HepG2 (cell line): Measurements from ENCODE around the gene SEMA3B. TPM values are rescaled to one million over a fixed set of nuclear protein-coding genes. Genes with fewer than 3 reads are reported as not detected.

Source experiments
- ATF7-NPFF ChIP-seq: sonication (generic); formaldehyde crosslinking; IDR thresholded peaks from 2 replicates; pipeline ENCODE4 v1.8.1; 2023; ENCODE audit warnings: mild to moderate bottlenecking, low read depth, missing genetic modification reagents, moderate library complexity
- CAMTA2 ChIP-seq: sonication (generic); formaldehyde crosslinking; IDR thresholded peaks from 2 replicates; pipeline ENCODE4 v1.4.0; 2020; ENCODE audit warnings: mild to moderate bottlenecking, missing genetic modification reagents, borderline replicate concordance
- EHMT2 ChIP-seq: fragments of 200-600 bp; sonication (generic); IDR thresholded peaks from 2 replicates; pipeline ENCODE4 v1.7.0; 2017; ENCODE audit warnings: antibody characterized with exemption, low read depth, low read length, borderline replicate concordance
- ELF3 ChIP-seq: IDR thresholded peaks from 2 replicates; pipeline ENCODE4 v1.6.1; 2016; ENCODE audit warnings: missing genetic modification reagents, missing compliant biosample characterization
- FOSL2 ChIP-seq: sonication (generic); formaldehyde crosslinking; IDR thresholded peaks from 2 replicates; pipeline ENCODE4 v1.4.0; 2020; ENCODE audit warnings: missing genetic modification reagents
- FOXO1 ChIP-seq: sonication (generic); formaldehyde crosslinking; IDR thresholded peaks from 2 replicates; pipeline ENCODE4 v1.4.0; 2020; ENCODE audit warnings: missing genetic modification reagents
- KLF15 ChIP-seq: sonication (generic); formaldehyde crosslinking; IDR thresholded peaks from 2 replicates; pipeline ENCODE4 v1.8.1; 2023; ENCODE audit warnings: borderline replicate concordance, mild to moderate bottlenecking, inconsistent platforms, missing genetic modification reagents, mixed read lengths
- NBN ChIP-seq: fragments of 450-650 bp; conservative IDR thresholded peaks from 2 replicates; pipeline ENCODE4 v1.6.1; 2017
- PITX1 ChIP-seq: sonication (generic); formaldehyde crosslinking; IDR thresholded peaks from 2 replicates; pipeline ENCODE4 v1.5.1; 2020; ENCODE audit warnings: mild to moderate bottlenecking, missing genetic modification reagents
- ZNF235 ChIP-seq: sonication (generic); formaldehyde crosslinking; IDR thresholded peaks from 2 replicates; pipeline ENCODE4 v1.8.1; 2023; ENCODE audit warnings: mild to moderate bottlenecking, missing genetic modification reagents, borderline replicate concordance
- ZNF350 ChIP-seq: sonication (generic); formaldehyde crosslinking; IDR thresholded peaks from 2 replicates; pipeline ENCODE4 v1.4.0; 2020; ENCODE audit warnings: mild to moderate bottlenecking, low read depth, missing genetic modification reagents, borderline replicate concordance
- ZNF724P ChIP-seq: sonication (generic); formaldehyde crosslinking; IDR thresholded peaks from 2 replicates; pipeline ENCODE4 v1.8.0; 2022; ENCODE audit warnings: missing genetic modification reagents, borderline replicate concordance
- ZNF780A ChIP-seq: sonication (generic); formaldehyde crosslinking; IDR thresholded peaks from 2 replicates; pipeline ENCODE4 v1.8.0; 2022; ENCODE audit warnings: mild to moderate bottlenecking, missing genetic modification reagents, moderate library complexity
- ZSCAN31 ChIP-seq: sonication (generic); formaldehyde crosslinking; IDR thresholded peaks from 2 replicates; pipeline ENCODE4 v1.5.0; 2020; ENCODE audit warnings: low read depth, mild to moderate bottlenecking, missing genetic modification reagents
- polyA plus RNA-seq, 8 experiments: library from polyadenylated mRNA; depleted of rRNA in 3 of 8; stranded (reverse) in 7 of 8; unstranded in 1 of 8; fragments of >200 nt; fragmentation: Illumina TruSeq in 4 of 8; extraction: Trizol in 4 of 8; gene quantifications; 2 replicates each; pipeline versions ENCODE4 v1.2.1 to v1.2.3, GENCODE V29; 2011 to 2016; ENCODE audit warnings: low read depth in 4 of 8, missing spikeins in 1 of 8, mixed read lengths in 1 of 8; ENCODE audit not compliant: insufficient read depth in 1 of 8
- total RNA-seq, 5 experiments: library from RNA; depleted of rRNA; stranded (reverse); fragments of >200 nt; fragmentation: Illumina TruSeq; extraction: Trizol; gene quantifications; 2 replicates each; pipeline ENCODE4 v1.2.3, GENCODE V29; 2016; ENCODE audit warnings: low read depth in 1 of 5
- TF ChIP-seq, protein P1 (sequence below): sonication (generic); formaldehyde crosslinking; IDR thresholded peaks from 2 replicates; pipeline ENCODE4 v1.9.0; 2022; ENCODE audit warnings: low read depth, missing genetic modification reagents
- TF ChIP-seq, protein P2 (sequence below): sonication (generic); formaldehyde crosslinking; conservative IDR thresholded peaks from 2 replicates; pipeline ENCODE4 v1.4.0; 2020; ENCODE audit warnings: mild to moderate bottlenecking, missing genetic modification reagents, moderate library complexity
- TF ChIP-seq, protein P3 (sequence below): sonication (generic); formaldehyde crosslinking; IDR thresholded peaks from 2 replicates; pipeline ENCODE4 v1.8.1; 2022; ENCODE audit warnings: low read depth, mild to moderate bottlenecking, missing genetic modification reagents
- TF ChIP-seq, protein P4 (sequence below): sonication (generic); formaldehyde crosslinking; IDR thresholded peaks from 2 replicates; pipeline ENCODE4 v1.9.0; 2022; ENCODE audit warnings: missing genetic modification reagents, mild to moderate bottlenecking, borderline replicate concordance

Gene SEMA3B
- total and polyA plus RNA-seq, 2 of the 13 experiments (the other 11 are each of a cell fraction or from before 2014, with no cell fraction given), result 93.2 to 158 TPM

DNA sequence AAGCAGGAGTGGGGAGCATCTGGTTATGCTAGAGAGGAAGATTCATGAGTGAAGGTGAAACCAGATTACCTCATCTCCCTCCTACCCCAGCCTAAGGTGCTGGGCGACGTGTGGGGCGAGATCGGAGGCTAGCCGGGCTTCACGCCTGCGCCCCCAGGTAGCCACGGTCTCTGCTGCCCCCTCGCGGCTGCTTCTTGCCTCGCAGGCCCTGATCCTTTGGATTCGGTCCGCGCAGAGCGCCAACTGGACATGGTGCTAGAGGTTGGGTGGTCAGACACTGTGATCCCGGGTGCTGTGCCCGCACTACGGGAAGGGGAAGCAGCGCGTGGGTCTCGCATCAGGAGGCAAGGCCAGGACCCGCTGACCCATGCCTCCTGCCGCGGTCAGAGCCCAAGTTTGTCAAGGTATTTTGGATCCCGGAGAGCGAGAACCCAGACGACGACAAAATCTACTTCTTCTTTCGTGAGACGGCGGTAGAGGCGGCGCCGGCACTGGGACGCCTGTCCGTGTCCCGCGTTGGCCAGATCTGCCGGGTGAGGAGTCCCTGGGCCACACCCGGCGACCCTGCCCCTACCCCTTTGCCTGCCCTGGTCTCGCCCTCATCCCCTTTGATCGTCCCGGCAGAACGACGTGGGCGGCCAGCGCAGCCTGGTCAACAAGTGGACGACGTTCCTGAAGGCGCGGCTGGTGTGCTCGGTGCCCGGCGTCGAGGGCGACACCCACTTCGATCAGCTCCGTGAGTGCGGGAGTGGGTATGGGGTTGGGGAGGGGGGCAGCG, 4.2 kb downstream of the SEMA3B start (continued):
- TF ChIP-seq, protein P1, sequence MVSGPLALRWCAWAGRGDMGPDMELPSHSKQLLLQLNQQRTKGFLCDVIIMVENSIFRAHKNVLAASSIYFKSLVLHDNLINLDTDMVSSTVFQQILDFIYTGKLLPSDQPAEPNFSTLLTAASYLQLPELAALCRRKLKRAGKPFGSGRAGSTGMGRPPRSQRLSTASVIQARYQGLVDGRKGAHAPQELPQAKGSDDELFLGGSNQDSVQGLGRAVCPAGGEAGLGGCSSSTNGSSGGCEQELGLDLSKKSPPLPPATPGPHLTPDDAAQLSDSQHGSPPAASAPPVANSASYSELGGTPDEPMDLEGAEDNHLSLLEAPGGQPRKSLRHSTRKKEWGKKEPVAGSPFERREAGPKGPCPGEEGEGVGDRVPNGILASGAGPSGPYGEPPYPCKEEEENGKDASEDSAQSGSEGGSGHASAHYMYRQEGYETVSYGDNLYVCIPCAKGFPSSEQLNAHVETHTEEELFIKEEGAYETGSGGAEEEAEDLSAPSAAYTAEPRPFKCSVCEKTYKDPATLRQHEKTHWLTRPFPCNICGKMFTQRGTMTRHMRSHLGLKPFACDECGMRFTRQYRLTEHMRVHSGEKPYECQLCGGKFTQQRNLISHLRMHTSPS (CRISPR knock-in tag), result 0 out of 2 replicates have a peak, but pooled peaks have one; percentile 44
- TF ChIP-seq, protein P2, sequence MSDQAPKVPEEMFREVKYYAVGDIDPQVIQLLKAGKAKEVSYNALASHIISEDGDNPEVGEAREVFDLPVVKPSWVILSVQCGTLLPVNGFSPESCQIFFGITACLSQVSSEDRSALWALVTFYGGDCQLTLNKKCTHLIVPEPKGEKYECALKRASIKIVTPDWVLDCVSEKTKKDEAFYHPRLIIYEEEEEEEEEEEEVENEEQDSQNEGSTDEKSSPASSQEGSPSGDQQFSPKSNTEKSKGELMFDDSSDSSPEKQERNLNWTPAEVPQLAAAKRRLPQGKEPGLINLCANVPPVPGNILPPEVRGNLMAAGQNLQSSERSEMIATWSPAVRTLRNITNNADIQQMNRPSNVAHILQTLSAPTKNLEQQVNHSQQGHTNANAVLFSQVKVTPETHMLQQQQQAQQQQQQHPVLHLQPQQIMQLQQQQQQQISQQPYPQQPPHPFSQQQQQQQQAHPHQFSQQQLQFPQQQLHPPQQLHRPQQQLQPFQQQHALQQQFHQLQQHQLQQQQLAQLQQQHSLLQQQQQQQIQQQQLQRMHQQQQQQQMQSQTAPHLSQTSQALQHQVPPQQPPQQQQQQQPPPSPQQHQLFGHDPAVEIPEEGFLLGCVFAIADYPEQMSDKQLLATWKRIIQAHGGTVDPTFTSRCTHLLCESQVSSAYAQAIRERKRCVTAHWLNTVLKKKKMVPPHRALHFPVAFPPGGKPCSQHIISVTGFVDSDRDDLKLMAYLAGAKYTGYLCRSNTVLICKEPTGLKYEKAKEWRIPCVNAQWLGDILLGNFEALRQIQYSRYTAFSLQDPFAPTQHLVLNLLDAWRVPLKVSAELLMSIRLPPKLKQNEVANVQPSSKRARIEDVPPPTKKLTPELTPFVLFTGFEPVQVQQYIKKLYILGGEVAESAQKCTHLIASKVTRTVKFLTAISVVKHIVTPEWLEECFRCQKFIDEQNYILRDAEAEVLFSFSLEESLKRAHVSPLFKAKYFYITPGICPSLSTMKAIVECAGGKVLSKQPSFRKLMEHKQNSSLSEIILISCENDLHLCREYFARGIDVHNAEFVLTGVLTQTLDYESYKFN (CRISPR knock-in tag), result no peak
- TF ChIP-seq ZSCAN31 (CRISPR knock-in tag) (no peak), ZNF350 (CRISPR knock-in tag) (0 out of 2 replicates have a peak, but pooled peaks have one; percentile 66), ZNF780A (no peak), FOXO1 (CRISPR knock-in tag) (peak; percentile 53), FOSL2 (CRISPR knock-in tag) (0 out of 2 replicates have a peak, but pooled peaks have one; percentile 37), PITX1 (CRISPR knock-in tag) (no peak), ZNF235 (no peak), EHMT2 (no peak), ZNF724P (0 out of 2 replicates have a peak, but pooled peaks have one; percentile 43), ELF3 (CRISPR knock-in tag) (peak; percentile 43; the same call in 1 of the 2 replicates), KLF15 (no peak), CAMTA2 (CRISPR knock-in tag) (no peak), NBN (no peak), ATF7-NPFF (0 out of 2 replicates have a peak, but pooled peaks have one; percentile 59)
- TF ChIP-seq, protein P3, sequence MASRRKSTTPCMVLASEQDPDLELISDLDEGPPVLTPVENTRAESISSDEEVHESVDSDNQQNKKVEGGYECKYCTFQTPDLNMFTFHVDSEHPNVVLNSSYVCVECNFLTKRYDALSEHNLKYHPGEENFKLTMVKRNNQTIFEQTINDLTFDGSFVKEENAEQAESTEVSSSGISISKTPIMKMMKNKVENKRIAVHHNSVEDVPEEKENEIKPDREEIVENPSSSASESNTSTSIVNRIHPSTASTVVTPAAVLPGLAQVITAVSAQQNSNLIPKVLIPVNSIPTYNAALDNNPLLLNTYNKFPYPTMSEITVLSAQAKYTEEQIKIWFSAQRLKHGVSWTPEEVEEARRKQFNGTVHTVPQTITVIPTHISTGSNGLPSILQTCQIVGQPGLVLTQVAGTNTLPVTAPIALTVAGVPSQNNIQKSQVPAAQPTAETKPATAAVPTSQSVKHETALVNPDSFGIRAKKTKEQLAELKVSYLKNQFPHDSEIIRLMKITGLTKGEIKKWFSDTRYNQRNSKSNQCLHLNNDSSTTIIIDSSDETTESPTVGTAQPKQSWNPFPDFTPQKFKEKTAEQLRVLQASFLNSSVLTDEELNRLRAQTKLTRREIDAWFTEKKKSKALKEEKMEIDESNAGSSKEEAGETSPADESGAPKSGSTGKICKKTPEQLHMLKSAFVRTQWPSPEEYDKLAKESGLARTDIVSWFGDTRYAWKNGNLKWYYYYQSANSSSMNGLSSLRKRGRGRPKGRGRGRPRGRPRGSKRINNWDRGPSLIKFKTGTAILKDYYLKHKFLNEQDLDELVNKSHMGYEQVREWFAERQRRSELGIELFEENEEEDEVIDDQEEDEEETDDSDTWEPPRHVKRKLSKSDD (CRISPR knock-in tag), result peak; percentile 96
- TF ChIP-seq, protein P4, sequence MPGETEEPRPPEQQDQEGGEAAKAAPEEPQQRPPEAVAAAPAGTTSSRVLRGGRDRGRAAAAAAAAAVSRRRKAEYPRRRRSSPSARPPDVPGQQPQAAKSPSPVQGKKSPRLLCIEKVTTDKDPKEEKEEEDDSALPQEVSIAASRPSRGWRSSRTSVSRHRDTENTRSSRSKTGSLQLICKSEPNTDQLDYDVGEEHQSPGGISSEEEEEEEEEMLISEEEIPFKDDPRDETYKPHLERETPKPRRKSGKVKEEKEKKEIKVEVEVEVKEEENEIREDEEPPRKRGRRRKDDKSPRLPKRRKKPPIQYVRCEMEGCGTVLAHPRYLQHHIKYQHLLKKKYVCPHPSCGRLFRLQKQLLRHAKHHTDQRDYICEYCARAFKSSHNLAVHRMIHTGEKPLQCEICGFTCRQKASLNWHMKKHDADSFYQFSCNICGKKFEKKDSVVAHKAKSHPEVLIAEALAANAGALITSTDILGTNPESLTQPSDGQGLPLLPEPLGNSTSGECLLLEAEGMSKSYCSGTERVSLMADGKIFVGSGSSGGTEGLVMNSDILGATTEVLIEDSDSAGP, result peak; percentile 67; the same call in 1 of the 2 replicates
